NCI-H226 (cell line): Measurements from ENCODE around the gene RPS21.
A peak's percentile ranks its signal among the peaks of the same experiment; 100 is the strongest.

Experiments used
- DNase-seq: peaks from one replicate; pipeline ENCODE4 v3.0.0-alpha.2; 2015

The RPS21 gene

DNA sequence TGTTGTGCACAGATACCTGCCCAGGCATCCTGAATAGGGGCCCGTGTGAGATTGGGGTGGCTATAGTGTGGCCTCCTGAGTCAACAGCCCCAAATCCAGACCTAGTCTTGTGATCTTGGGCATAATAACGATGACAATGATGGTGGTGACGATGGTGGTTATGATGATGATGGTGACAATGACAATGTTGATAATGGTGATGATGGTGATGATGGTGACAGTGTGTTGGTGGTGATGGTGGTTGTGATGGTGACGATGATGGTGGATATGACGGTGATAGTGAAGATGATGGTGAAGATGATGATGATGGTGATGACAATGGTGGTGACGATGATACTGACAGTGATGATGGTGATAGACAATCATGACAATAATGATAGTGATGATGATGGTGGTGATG is 5.1 kb upstream of the RPS21 start:
- DNase-seq, result no peak

- DNase-seq, result peak; percentile 48
These were observed 4.4 kb upstream of the RPS21 start for GRCh38 chr20:62382306-62383198.

DNA sequence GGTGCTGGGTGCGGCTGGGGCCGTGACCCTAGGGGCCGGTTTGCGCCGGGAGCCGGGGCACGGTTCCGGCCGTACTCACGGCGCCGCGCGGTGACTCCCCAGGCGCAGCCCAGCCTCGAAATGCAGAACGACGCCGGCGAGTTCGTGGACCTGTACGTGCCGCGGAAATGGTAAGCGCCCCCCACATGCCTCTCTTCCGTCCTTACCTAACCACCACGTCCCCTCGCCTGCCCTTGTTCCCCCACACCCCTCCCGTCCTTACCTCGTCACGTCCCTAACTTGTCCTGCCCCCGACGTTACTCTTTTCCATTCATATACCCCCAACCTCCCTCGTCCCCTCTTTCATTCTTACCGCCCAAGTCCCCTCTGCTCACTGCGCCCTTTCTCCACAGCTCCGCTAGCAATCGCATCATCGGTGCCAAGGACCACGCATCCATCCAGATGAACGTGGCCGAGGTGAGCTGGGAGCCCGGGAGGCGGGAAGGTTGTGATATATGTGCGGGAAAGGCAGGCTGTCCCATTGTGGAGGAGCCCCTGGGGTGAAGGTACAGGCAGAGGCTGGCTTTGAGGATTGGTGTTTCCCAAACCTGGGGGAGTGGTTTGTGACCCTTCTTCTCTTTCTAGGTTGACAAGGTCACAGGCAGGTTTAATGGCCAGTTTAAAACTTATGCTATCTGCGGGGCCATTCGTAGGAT is 463 bp downstream of the RPS21 start:
- no peak for DNase-seq

- no peak for DNase-seq
These were observed 1.2 kb downstream of the RPS21 start for GRCh38 chr20:62387933-62388635.

DNA sequence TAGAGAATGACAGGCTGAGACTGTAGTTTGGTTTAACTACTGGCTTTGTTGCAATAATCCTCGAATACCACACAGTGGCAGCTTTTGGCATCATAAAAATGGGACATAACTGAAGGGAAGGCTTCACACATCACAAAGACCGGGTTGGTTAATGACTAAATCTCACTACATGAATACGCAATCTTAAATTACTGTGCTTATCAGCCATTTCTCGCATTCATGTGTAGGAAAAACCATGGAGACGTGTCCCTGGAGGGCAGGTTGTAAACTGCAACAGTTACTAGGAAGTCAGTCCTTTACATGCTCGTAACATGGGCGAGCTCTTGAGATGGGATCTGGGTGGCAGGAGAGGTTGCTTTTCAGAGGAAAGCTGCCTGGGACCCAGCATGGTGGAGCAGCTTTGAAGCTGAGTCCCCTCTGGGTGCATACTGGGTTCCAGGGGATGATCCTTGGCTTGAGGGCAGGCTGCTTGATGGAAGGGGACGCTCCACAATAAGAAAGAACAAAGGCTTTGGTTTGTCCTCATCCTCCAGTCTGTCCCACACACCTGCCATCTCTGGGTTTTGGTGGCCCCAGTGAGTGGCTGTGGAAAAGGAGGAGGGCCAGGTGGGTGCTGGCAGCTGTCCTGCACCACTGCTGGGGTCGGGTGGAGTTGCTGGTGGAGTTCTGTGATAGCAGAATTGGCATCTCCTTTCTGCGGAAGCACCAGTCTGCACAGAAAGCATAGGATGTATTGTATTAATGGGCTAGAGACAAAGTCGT is 2.1 kb downstream of the RPS21 start:
- no peak for DNase-seq

- no peak for DNase-seq
These were observed 2.7 kb downstream of the RPS21 start for GRCh38 chr20:62389601-62390087.

DNA sequence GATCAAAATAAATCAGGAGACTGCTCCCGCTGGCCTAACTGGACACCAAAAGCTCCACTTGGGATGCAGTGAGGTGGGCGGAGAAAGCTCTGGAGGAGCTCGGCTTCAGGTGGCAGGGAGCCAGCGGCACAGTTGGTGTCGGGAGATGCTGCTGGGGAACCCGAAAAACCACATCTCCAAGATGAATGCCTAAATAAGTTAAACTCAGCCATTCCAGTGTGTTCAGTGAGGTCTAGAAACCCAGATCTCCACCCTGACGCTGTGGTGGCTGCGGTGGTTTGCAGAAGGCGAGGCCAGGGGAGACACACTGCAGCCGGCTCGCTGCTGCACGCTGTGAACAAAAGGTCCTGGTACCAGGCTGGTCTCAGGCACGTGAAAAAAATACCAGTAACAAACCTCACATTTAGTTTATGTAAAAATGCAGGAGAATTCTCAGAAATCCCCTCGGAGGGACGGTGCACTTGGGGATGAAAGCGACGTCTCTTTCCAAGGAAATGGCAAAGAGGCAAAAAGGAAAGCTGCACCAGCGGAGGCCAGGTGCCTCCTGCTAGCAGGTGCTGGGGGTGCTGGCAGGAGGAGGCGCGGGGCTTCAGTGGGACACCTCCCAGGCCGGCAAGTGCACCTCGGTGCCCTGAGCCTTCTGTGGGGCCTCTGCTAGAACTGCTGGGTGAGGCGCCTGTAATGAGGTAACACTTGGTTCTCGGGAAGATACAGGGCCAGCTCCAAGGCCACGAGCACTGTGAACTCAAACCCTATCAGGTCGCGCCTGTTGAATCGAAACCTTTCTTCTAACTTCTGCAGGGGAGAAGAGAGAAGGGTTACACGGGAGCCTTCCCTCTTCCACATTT is 3.6 kb downstream of the RPS21 start:
- no peak for DNase-seq

GRCh38 chr20:62391165-62392076 is 4.5 kb downstream of the RPS21 start:
- no peak for DNase-seq

DNA sequence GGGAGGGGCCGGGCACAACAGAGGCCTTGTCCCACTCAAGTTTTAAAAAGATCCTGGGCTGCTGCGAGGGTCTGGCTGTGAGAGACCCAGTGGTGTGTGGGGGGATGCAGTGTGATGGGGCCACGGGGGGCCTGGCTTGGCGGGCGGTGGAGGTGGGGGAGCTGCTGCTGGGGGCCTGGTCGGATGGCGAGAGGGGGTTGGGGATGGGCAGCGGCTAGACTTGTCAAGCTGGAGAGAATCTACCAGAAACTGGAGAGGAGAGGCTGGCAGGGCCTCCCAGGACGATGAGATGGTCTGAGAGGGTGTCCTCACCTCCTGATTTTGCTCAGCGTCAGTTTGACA is 5.1 kb downstream of the RPS21 start:
- DNase-seq, result no peak

- DNase-seq, result no peak
These were observed 5.9 kb downstream of the RPS21 start for GRCh38 chr20:62392621-62393334.

GRCh38 chr20:62393335-62393665 is 6.4 kb downstream of the RPS21 start:
- no peak for DNase-seq

DNA sequence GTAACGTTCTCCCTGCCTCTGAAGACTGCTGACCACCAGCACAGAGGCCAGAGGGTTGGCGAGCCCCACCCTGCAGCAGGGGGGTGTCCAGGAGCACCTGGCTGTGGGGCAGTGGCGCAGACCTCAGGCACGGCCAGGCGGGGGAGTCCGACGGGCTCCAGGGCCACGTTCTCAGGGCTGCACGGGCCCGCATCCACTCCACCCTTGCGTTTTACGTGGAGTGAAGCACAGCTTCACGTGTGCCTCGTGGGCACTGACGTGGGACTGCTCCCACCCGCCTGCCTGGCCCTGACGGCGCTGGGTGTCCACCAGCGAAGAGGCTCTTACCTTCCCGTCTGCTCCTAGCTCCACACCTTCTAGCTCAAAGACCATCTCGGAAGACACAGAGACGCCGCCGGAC is 6.9 kb downstream of the RPS21 start:
- DNase-seq, result no peak

GRCh38 chr20:62394248-62395245 is 7.6 kb downstream of the RPS21 start:
- no peak for DNase-seq

GRCh38 chr20:62395311-62396242 is 8.7 kb downstream of the RPS21 start:
- DNase-seq, result no peak

DNA sequence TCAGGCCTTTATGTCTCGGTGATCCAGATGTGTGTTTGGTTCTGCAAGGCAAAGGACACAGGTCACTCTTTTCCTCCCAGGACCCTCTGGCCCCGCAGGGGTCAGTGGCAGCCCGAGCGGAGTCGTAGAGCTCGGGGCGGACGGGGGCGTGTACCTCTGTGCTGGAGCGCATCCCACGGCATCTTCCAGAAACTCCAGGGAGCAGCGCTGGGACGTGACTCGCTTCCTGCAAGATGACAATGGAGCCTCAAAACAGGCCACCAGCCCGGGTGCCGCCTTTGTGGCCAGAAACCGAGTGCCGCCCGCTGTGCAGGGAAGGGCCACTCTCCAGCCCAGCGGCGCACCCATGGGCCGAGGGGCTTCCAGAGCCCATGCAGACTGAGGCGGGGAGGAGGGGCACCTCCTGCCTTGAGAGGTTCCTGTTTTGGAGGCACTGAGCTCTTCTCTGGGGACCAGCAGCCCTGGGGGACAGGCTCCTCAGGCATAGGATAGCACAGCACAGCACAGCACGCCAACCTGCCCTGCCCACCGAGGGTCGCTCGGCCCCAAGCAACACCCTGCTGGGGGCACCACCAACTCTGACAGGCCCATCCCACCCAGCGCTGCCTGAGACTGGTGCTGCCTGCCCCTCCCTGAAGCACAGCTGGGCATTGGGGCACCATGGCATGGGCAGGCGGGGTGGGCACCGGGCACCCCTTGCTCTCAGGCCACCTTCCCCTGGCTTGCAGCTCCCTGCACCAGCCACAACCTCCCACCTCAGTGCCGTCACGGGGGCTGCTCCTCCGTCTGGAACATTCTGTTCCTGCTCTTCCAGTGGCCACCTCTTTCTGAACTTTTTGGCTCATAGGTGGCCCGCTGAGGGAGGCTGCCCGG is 9.7 kb downstream of the RPS21 start:
- no peak for DNase-seq

- DNase-seq, result no peak
These were observed 11.4 kb downstream of the RPS21 start for GRCh38 chr20:62398120-62398821.
